ENCODE results near the gene SLC1A4. TPM values are rescaled to one million over a fixed set of nuclear protein-coding genes. Genes with fewer than 3 reads are reported as not detected.
A peak's percentile ranks its signal among the peaks of the same experiment; 100 is the strongest.

Gene SLC1A4
- total and polyA plus RNA-seq, 8 donors, result 6.4 to 21.9 (median 7.8) TPM

DNA sequence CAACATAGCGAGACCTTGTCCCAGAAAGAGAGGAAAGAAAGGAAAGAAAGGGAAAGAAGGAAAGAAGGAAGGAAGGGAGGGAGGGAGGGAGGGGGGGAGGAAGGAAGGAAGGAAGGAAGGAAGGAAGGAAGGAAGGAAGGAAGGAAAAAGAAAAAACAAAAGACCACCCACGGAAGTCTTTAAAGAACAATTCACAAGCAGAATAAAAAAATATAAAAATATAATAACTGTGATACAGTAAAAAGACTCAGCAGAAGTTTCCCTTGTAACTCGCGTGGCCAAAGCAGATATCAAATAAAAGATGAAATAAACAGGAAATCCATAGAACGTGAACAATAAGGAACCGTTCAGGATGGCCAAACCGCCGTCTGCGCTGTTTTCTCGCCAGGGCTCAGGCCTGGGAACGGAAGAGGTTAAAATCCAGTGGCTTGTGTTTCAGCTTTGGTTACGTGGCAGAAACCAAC lies 1.2 kb upstream of the SLC1A4 start:
- Histone ChIP-seq H3K36me3 (no peaks in the 10 kb centered on the region), H3K27ac (peak overlapping the region; percentile 94 to 95), H3K4me1 (peaks cover 5 to 43% of the 10 kb centered on the region in 2 donors), H3K9me3 (no peaks in the 10 kb centered on the region), H3K27me3 (no peaks in the 10 kb centered on the region), H3K4me3 (peak overlapping the region; percentile 61 to 71)
- TF ChIP-seq, protein P1, sequence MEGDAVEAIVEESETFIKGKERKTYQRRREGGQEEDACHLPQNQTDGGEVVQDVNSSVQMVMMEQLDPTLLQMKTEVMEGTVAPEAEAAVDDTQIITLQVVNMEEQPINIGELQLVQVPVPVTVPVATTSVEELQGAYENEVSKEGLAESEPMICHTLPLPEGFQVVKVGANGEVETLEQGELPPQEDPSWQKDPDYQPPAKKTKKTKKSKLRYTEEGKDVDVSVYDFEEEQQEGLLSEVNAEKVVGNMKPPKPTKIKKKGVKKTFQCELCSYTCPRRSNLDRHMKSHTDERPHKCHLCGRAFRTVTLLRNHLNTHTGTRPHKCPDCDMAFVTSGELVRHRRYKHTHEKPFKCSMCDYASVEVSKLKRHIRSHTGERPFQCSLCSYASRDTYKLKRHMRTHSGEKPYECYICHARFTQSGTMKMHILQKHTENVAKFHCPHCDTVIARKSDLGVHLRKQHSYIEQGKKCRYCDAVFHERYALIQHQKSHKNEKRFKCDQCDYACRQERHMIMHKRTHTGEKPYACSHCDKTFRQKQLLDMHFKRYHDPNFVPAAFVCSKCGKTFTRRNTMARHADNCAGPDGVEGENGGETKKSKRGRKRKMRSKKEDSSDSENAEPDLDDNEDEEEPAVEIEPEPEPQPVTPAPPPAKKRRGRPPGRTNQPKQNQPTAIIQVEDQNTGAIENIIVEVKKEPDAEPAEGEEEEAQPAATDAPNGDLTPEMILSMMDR (IDR thresholded peaks at IDR 0.05), result no peak
- no peak for ATAC-seq
- no peak for DNase-seq
- intact Hi-C loops (cut with DNase I), result no loop called here

DNA sequence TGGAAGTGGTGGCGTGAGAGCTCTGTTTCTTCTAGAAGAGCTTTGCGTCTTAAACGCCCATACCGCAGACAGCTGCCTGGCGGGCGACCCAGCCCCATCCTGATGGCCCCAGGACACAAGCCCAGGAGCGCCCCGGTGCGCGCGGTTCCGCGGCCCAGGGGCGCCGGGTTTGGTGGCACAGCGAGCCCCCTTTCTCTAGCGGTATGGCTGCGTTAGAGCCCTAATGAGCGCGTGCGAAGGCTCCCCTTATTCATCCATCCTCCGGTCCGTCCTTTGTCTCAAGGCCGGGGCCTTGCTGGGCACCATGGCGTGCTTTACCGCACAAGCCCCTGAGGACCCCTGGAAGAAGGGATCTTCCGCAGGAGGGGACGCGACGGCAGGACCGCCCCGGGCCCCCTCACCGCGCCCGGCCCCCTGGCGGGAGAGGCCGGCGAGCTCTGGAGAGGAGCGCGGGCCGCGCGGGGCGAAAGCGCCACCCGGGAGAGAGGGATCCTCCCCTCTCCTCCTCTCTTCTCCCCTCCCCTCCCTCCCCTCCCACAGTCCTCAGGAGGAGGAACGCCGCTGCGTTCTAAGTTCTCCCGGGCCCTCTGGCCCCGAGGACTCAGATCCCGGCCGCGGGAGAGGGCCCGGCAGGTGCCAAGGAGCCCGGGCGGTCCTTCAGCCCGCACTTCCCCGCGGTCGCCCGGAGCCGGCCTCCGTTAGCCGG lies 626 bp upstream of the SLC1A4 start:
- Histone ChIP-seq H3K9me3 (no peaks in the 10 kb centered on the region), H3K4me1 (peaks cover 5 to 48% of the 10 kb centered on the region in 2 donors), H3K27ac (peak overlapping the region; percentile 94 to 95), H3K27me3 (no peaks in the 10 kb centered on the region), H3K36me3 (no peaks in the 10 kb centered on the region), H3K4me3 (peak overlapping the region; percentile 61 to 71)
- peak; percentile 75 to 90 (median 84) for DNase-seq
- ATAC-seq, result peak; percentile 80
- intact Hi-C loops (cut with DNase I), result no loop called here
- TF ChIP-seq, protein P1 (IDR thresholded peaks at IDR 0.05), result peak in 1 of 2 donors; percentile 35

DNA sequence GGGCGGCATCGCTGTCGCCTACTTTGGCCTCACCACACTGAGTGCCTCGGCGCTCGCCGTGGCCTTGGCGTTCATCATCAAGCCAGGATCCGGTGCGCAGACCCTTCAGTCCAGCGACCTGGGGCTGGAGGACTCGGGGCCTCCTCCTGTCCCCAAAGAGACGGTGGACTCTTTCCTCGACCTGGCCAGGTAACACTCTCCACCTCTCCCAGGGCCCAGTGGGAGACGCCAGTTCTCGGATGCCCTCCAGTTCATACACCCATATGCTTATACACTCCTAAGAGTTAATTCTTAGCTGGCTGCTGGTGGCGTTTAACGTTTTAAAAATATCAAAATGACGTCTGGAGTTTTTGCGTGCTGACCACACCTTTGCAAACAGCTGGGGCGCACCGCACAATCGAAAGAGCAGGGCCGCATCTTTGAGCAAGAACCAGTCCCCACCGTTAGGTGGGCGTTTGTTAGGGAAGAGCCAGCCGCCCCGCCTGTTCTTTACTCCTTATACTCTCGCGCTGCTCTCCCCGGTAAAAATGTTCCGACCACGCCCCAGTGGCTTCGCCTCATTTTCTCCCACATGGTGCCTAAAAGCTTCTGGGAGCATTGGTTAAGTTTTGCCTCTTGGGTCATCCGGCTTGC lies 899 bp downstream of the SLC1A4 start:
- H3K36me3 ChIP-seq, result no peaks in the 10 kb centered on the region
- no peaks in the 10 kb centered on the region for H3K9me3 ChIP-seq
- peak overlapping the region; percentile 61 to 71 for H3K4me3 ChIP-seq
- intact Hi-C loops (cut with DNase I), result no loop called here
- TF ChIP-seq, protein P1 (IDR thresholded peaks at IDR 0.05), result no peak
- no peak for ATAC-seq
- H3K4me1 ChIP-seq, result peaks cover 5 to 48% of the 10 kb centered on the region in 2 donors
- H3K27ac ChIP-seq, result no peak overlapping the region
- DNase-seq, result peak in 2 of 4 donors; percentile 6 to 13
- H3K27me3 ChIP-seq, result no peaks in the 10 kb centered on the region

DNA sequence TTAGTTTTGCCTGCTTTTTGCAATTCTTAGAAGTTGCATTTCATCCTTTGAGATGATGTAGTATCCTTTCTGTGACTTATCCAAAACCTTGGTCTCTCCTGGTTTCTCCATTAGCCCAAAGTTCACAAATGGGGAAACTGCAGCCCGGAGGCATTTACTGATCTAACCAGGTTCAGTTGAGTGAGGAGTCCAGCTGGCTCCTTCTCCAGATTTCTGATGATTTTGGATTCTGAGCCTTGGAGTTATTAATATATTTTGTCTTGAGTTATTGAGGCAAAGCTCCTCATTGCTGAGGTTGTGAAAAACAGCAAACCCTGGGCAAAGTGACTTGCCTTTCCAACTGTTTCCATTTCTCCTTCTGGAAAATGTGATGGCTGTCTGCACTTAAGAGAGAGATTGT lies 1.7 kb downstream of the SLC1A4 start:
- no peak overlapping the region for H3K27ac ChIP-seq
- DNase-seq, result no peak

DNA sequence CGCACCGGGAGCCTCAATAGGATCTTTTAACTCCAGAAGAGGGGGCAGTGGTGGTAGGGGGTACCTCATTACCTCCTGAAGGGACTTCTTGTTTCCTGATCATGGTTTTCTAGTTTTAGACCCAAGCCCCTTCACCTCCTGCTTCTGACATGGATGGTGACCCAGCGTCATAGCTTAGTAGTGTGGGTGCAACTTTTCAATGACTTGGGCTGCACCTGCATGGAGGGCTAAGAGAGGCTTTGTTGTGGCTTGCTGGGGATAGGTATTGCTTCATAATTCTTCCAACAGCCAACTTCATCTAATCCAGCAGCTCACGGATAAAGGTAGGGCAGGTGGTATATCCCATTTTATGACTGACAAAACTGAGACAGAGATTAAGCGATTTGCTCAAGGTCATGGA lies 3.0 kb downstream of the SLC1A4 start:
- Histone ChIP-seq H3K4me3 (no peak overlapping the region), H3K27ac (no peak overlapping the region), H3K36me3 (no peaks in the 10 kb centered on the region), H3K27me3 (no peaks in the 10 kb centered on the region), H3K9me3 (no peaks in the 10 kb centered on the region), H3K4me1 (peaks cover 5 to 44% of the 10 kb centered on the region in 2 donors)
- DNase-seq, result no peak
- TF ChIP-seq, protein P1 (IDR thresholded peaks at IDR 0.05), result no peak
- no peak for ATAC-seq
- intact Hi-C loops (cut with DNase I), result no loop called here

More for the DNA sequence above, 1.7 kb downstream of the SLC1A4 start:
- Histone ChIP-seq H3K9me3 (no peaks in the 10 kb centered on the region), H3K36me3 (no peaks in the 10 kb centered on the region), H3K4me3 (peak overlapping the region in 1 of 2 donors; percentile 71), H3K4me1 (peaks cover 5 to 48% of the 10 kb centered on the region in 2 donors), H3K27me3 (no peaks in the 10 kb centered on the region)
- TF ChIP-seq, protein P1 (IDR thresholded peaks at IDR 0.05), result no peak
- ATAC-seq, result no peak
- intact Hi-C loops (cut with DNase I), result no loop called here

Data from left lung (tissue), 10 donors.